T-helper 2 cell treated with Interferon-gamma antibody and Interleukin-4, amounts not matched to agents 5 μg/mL and 100 μg/mL, for 36 hours (primary cell): ENCODE measurements around the gene MAP1S.

Experiments
- DNase-seq: peaks from one replicate; pipeline ENCODE4 v3.0.0; 2021; ENCODE audit warnings: low spot score
- H3K27ac Mint-ChIP-seq: one replicate; pipeline ENCODE4 v1.8.0; 2021; ENCODE audit warnings: mild to moderate bottlenecking, mixed read lengths
- H3K27me3 Mint-ChIP-seq: one replicate; pipeline ENCODE4 v1.8.0; 2021; ENCODE audit warnings: low read depth, mixed read lengths
- H3K36me3 Mint-ChIP-seq: one replicate; pipeline ENCODE4 v1.8.0; 2021; ENCODE audit warnings: low read depth, mixed read lengths
- H3K4me1 Mint-ChIP-seq: one replicate; pipeline ENCODE4 v1.8.0; 2021; ENCODE audit warnings: low read depth, mixed read lengths
- H3K4me3 Mint-ChIP-seq: one replicate; pipeline ENCODE4 v1.8.0; 2022; ENCODE audit warnings: mild to moderate bottlenecking, moderate library complexity, mixed read lengths
- H3K9me3 Mint-ChIP-seq: one replicate; pipeline ENCODE4 v1.8.0; 2021; ENCODE audit warnings: mixed read lengths

MAP1S gene

DNA sequence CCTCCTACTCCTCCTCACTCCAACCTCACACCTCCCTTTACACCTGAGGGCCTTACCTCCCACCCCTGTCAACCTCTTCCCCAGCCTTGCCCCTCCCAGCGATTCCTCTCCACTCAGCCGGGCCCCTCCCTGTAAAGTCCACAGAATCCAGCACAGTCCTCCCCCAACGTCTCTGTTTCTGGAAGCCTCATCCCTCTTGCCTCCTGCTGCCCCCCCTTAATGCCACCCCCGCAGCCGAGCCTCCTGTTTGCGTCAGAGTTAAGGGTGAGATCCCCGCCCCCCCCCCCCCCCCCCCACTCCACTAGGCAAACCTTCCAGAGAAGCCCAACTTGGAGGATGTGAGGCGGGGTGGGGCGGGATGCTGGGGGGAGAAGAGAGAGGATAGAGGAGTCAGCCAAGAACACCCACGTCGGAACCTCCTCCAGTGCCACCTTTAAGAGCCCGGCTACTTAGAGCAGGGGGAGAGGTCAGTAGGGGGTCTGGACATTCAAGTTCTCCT, 33.2 kb upstream of the MAP1S start:
- Mint-ChIP-seq H3K27ac (no peak overlapping the region), H3K36me3 (peaks cover 2% of the 10 kb centered on the region), H3K4me1 (peaks cover 4% of the 10 kb centered on the region), H3K27me3 (peaks cover 52% of the 10 kb centered on the region), H3K9me3 (no peaks in the 10 kb centered on the region), H3K4me3 (no peak overlapping the region)
- no peak for DNase-seq

DNA sequence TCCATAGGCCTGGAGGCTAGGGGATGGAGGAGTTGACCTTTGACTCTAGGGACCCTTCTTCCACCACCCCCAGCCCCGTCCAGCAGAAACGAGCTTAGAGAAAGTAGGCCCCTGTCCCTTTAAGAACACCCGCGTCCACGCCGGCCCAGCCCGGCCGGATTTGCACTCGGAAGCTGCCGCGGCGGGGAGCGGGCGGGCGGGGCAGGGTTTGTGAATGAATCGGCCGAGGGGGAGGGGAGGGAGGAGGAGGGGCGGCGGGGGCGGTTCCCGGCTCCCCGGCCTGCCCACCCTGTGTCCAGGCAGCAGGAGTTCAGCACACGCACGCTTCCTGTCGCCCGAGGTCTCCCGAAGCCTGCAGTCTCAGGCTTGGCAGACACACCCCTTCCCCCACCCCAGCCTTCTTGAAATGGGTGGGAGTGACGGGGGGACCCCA, 32.7 kb upstream of the MAP1S start:
- H3K4me1 Mint-ChIP-seq: peaks cover 4% of the 10 kb centered on the region
- no peak for DNase-seq
- H3K4me3 Mint-ChIP-seq: no peak overlapping the region
- H3K27ac Mint-ChIP-seq: no peak overlapping the region
- peaks cover 2% of the 10 kb centered on the region for H3K36me3 Mint-ChIP-seq
- peaks cover 49% of the 10 kb centered on the region for H3K27me3 Mint-ChIP-seq
- no peaks in the 10 kb centered on the region for H3K9me3 Mint-ChIP-seq

DNA sequence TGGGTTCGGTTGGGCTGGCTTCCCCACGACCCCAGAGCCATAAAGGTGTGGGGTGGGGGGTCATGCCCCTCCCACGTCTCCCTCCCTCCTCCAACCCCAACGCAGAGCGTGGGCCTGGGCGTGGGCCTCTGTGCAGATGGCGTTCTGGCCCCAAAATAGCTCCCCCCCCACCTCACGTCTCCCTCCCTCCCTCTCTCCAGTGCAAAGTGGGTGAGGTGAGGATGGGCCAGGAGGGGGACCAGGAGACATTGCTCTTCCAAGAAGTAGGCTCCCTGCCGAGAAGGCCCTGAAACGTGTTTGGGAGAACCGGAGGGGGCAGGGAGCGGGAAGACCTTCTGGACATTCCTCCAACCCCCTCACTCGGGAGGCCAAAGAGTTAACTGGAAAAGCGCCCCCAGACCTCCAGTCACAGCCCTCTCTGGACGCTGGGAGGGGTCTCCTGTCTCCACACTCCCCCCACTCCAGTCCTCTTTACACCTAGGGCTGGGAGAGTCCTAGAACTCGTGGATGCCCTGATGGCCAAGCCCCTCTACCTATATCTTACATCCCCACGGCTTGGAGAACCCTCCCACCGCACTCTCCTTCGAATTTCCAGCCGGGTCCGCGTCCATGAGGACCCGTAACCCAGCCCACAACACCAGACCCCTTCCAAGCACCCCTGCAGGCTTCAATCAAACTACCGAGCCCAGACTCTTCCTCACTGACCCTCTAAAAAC, 32.0 kb upstream of the MAP1S start:
- peaks cover 48% of the 10 kb centered on the region for H3K27me3 Mint-ChIP-seq
- no peak overlapping the region for H3K4me3 Mint-ChIP-seq
- H3K9me3 Mint-ChIP-seq: no peaks in the 10 kb centered on the region
- peaks cover 2% of the 10 kb centered on the region for H3K36me3 Mint-ChIP-seq
- peaks cover 4% of the 10 kb centered on the region for H3K4me1 Mint-ChIP-seq
- DNase-seq: no peak
- no peak overlapping the region for H3K27ac Mint-ChIP-seq

DNA sequence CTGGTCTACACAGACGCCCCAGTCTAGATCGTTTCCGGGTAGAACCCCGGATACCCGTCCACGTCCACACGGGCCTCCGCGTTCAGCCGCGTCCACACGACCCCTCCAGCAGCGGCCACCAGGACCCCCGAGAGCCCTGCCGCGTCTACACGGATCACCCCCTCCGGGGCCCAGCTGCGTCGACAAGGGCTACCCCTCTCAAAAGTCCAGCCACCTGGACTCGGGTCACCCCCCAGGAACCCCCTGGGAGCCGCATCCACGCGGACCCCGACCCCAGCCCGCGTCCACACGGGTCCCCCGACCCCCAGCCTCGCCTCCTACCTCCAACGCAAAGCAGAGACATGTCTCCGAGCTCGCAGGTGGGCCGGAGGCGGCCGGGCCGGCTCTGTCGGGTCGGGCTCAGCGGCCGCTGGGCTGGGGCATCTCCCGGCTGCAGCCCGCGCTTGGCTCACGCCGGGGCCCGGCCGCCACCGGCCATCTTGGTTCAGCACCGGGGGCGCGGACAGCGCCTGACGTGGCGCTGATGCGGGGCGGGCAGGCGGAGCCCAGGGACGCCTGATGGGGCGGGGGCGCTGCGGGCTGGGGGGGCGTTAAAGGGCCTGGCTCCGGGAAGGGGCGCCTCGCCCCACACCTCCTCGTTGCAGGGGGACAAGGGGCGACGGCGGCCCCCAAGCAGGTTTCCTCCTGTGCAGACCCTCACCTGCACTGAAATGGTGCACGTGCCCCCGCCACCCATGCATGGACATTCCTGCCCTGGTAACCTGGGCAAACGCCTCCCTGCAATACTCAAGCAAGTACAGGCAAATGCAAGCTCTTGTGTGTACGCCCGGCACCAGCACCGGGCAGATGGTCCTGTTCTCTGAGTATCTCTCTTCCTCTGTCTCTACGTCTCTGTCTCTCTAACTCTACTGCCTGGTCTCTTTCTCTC, 31.2 kb upstream of the MAP1S start, which contains the start of gene UNC13A:
UNC13A (minus strand) TSS at position 498 of the 928 bp plus-strand sequence; CDS start at position 343, 155 bp downstream.
- Mint-ChIP-seq H3K27me3 (peaks cover 43% of the 10 kb centered on the region), H3K4me3 (no peak within 1 kb of the TSS), H3K27ac (peak within 1 kb of the TSS; percentile 42), H3K36me3 (peaks cover 2% of the 10 kb centered on the region), H3K4me1 (peaks cover 4% of the 10 kb centered on the region), H3K9me3 (no peaks in the 10 kb centered on the region)
- peak; percentile 56 for DNase-seq

DNA sequence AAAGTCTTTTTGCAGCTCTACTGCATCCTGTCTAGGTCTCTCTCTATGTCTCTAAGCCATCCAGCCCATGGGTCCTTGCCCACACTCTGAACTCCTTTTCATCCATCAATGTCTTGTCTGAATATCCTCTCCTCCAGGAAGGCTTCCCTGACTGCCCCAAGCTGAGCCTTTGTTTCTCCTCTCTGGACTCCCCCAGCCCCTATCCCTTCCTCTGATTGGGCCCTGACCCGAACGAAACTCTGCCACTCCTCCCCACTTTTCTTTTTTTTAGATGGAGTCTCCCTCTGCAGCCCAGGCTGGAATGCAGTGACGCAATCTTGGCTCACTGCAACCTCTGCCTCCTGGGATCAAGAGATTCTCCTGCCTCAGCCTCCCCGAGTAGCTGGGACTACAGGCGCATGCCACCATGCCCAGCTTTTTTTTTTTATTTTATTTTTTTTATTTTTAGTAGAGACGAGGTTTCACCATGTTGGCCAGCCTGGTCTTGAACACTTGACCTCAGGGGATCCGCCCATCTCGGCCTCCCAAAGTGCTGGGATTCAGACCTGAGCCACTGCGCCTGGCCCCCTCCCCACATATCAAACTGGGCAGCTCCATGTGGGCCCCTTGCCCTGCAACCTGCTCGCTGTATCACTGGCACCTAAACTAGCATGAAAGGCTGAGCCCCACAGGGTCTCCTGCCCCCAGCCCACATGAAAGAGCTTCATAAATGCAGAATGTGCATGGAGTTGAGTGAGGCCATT, 30.3 kb upstream of the MAP1S start:
- H3K36me3 Mint-ChIP-seq: peaks cover 2% of the 10 kb centered on the region
- peak overlapping the region; percentile 42 for H3K27ac Mint-ChIP-seq

DNA sequence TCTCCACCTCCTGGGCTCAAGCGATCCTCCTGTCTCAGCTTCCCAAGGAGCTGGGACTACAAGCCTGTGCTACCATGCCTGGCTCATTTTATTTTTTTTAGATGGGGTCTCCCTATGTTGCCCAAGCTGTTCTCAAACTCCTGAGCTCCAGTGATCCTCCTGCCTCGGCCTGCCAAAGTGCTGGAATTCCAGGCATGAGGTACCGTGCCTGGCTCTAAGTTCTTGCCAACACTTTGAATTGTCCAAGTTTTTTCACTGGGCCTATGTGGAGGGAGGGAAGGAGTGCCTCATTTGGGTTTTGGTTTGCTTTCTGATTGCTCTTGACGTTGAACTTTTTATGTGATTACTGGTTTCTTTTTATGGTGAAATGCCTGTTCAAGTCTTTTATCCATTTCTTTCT, 26.7 kb upstream of the MAP1S start:
- no peaks in the 10 kb centered on the region for H3K9me3 Mint-ChIP-seq
- H3K4me1 Mint-ChIP-seq: peaks cover 3% of the 10 kb centered on the region
- DNase-seq: no peak
- peaks cover 2% of the 10 kb centered on the region for H3K36me3 Mint-ChIP-seq
- H3K27ac Mint-ChIP-seq: no peak overlapping the region
- no peak overlapping the region for H3K4me3 Mint-ChIP-seq
- peaks cover 27% of the 10 kb centered on the region for H3K27me3 Mint-ChIP-seq

More for the DNA sequence above, 30.3 kb upstream of the MAP1S start:
- Mint-ChIP-seq H3K9me3 (no peaks in the 10 kb centered on the region), H3K4me3 (no peak overlapping the region), H3K27me3 (peaks cover 40% of the 10 kb centered on the region), H3K4me1 (peaks cover 4% of the 10 kb centered on the region)
- no peak for DNase-seq

DNA sequence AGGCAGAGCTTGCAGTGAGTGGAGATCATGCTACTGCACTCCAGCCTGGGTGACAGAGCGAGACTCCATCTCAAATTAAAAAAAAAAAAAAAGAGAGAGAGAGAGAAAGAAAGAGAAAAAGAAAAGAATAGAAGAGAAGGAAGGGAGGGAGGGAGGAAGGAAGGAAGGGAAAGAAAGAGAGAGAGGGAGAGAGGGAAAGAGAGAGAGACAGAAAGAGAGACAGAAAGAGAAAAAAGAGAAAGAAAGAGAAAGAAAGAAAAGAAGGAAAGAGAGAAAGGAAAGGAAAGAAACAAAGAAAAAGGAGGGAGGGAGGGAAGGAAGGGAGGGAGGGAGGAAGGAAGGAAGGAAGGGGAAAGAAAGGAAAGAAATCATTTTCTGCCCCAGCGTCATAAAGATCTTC, 24.1 kb upstream of the MAP1S start:
- no peaks in the 10 kb centered on the region for H3K9me3 Mint-ChIP-seq

DNA sequence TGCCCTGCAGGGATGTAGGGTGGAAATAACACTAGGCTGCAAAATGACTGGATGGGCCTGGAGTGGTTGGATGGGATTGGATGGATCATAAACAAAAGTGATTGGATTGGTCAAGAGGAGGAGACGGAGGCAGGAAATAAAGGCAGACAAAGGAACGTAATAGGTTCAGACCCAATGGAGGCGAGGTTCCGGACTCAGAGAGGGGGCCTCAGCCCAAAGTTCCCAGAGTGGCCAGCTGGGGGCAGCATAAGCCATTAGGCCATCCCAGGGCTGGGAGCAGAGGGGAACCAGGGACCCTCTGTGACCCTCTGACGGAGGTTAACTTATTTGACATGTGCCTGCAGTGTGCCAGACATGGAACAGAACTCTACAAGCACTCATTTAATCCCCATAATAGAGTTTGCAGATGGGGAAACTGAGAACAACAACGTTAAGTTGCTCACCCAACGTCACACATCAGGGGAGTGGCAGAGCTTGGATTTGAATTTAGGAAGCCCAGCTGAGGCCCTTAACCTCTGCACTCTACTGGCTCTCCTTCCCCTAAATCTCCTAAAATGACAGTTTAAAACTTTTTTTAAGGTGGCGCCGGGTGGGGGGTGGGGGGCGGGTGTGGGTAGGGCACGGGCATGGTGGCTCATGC, 15.3 kb upstream of the MAP1S start:
- H3K27me3 Mint-ChIP-seq: peaks cover 4% of the 10 kb centered on the region
- DNase-seq: peak; percentile 55
- H3K27ac Mint-ChIP-seq: no peak overlapping the region

More for the DNA sequence above, 24.1 kb upstream of the MAP1S start:
- H3K27ac Mint-ChIP-seq: no peak overlapping the region
- DNase-seq: no peak
- no peaks in the 10 kb centered on the region for H3K4me1 Mint-ChIP-seq
- no peak overlapping the region for H3K4me3 Mint-ChIP-seq
- H3K27me3 Mint-ChIP-seq: peaks cover 24% of the 10 kb centered on the region
- no peaks in the 10 kb centered on the region for H3K36me3 Mint-ChIP-seq

DNA sequence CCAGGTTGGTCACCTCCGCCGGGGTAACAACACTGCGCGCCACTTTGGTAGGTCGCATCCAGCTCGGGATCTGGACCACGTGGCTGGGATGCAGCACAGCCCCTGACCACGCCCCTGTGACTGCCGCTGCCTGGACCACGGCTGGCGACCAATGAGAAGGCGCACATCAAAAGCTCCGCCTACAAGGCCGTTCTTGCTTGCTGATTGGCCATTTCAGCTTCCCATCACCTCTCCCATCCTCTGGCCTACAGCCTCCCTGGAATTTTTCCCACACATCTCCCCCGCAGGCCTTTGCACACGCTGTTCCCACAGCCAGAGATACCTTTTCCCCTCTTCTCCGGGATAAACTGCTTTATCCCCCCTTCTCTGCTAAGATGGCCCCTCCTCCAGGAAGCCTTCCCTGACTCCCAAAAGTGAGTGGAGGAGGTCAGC, 12.5 kb upstream of the MAP1S start:
- Mint-ChIP-seq H3K36me3 (no peaks in the 10 kb centered on the region), H3K27ac (no peak overlapping the region)
- no peak for DNase-seq

More for the DNA sequence above, 15.3 kb upstream of the MAP1S start:
- Mint-ChIP-seq H3K4me3 (no peak overlapping the region), H3K36me3 (no peaks in the 10 kb centered on the region), H3K4me1 (no peaks in the 10 kb centered on the region), H3K9me3 (no peaks in the 10 kb centered on the region)

DNA sequence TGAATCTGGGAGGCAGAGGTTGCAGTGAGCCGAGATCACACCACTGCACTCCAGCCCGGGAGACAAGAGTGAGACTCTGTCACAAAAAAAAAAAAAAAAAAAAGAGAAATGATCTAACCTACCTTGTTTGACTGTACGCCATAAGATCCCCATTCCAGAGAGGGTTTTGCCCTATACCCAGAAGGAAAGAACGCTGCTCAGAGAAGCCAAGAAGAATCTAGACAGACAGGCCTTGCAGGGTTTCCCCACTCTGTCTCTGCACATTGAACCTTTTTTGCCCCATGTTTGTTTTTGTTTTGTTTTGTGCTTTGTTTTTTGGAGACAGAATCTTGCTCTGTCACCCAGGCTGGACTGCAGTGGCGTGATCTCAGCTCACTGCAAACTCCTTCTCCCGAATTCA, 7.4 kb upstream of the MAP1S start:
- Mint-ChIP-seq H3K4me1 (no peaks in the 10 kb centered on the region), H3K36me3 (no peaks in the 10 kb centered on the region), H3K27ac (no peak overlapping the region), H3K9me3 (no peaks in the 10 kb centered on the region), H3K4me3 (no peak overlapping the region), H3K27me3 (no peaks in the 10 kb centered on the region)
- DNase-seq: no peak

More for the DNA sequence above, 12.5 kb upstream of the MAP1S start:
- no peaks in the 10 kb centered on the region for H3K9me3 Mint-ChIP-seq
- no peak overlapping the region for H3K4me3 Mint-ChIP-seq
- no peaks in the 10 kb centered on the region for H3K27me3 Mint-ChIP-seq
- no peaks in the 10 kb centered on the region for H3K4me1 Mint-ChIP-seq

DNA sequence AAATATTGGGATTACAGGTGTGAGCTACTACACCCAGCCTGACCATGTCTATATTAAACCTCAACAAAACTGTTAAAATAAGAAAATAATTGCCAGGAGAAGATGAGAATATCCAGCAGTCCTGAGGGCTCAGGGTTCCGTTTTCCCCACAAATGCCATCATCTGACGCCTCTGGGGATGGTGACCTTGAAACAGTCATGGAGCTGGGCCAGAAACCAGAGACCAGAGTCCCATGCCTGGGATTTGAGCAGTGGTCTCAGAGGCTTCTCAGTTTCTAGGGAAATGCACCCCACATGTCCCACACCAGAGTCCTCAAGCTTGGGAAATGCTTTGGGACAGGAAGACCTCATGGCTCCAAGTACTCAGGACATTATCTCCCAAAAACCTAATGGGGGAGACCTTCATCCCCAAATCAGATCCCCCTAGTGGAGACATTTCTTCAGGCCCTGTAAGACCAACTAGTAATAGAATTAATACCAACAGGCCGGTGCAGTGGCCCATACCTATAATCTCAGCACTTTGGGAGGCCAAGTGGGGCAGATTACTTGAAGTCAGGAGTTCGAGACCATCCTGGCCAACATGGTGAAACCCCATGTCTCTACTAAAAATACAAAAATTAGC, 2.9 kb upstream of the MAP1S start:
- H3K27me3 Mint-ChIP-seq: peaks cover 2% of the 10 kb centered on the region
- no peak overlapping the region for H3K27ac Mint-ChIP-seq
- no peaks in the 10 kb centered on the region for H3K36me3 Mint-ChIP-seq
- peaks cover 29% of the 10 kb centered on the region for H3K4me1 Mint-ChIP-seq
- no peaks in the 10 kb centered on the region for H3K9me3 Mint-ChIP-seq
- H3K4me3 Mint-ChIP-seq: no peak overlapping the region
- DNase-seq: no peak

DNA sequence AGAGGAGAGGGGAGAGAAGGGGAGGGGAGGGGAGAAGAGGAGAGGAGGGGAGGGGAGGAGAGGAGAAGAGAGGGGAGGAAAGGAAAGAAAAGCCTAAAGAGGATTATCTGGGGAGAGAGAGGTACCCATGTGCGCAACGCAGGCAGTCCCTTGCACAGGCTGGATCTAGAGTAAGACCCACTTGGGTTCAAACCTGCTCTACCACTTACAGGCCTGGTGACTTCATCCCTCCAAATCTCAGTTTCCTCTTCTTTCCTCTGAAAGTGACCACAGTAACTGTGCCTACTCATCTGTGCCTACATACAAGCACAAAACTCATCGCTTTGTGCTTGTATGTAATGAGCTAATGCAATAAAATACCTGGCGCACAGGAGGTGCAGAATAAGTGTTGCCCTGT, 732 bp upstream of the MAP1S start:
- peaks cover 2% of the 10 kb centered on the region for H3K27me3 Mint-ChIP-seq
- peak overlapping the region; percentile 84 for H3K4me3 Mint-ChIP-seq
- peaks cover 2% of the 10 kb centered on the region for H3K36me3 Mint-ChIP-seq
- H3K27ac Mint-ChIP-seq: peak overlapping the region; percentile 81
- no peak for DNase-seq
- H3K9me3 Mint-ChIP-seq: no peaks in the 10 kb centered on the region
- peaks cover 36% of the 10 kb centered on the region for H3K4me1 Mint-ChIP-seq
